ENCODE measurements around the gene DGKZ.

DGKZ gene

GRCh38 chr11:46343520-46343919 is 3.7 kb upstream of the DGKZ start:
- no peak for DNase-seq (ENCODE audit: extremely low read depth in 1 of 2, low read depth in 1 of 2)

- no peak for DNase-seq (ENCODE audit: extremely low read depth in 1 of 2, low read depth in 1 of 2)
Measured at GRCh38 chr11:46345131-46345597, 2.1 kb upstream of the DGKZ start.

GRCh38 chr11:46345881-46346484 is 1.3 kb upstream of the DGKZ start:
- no peak for DNase-seq (ENCODE audit: extremely low read depth in 1 of 2, low read depth in 1 of 2)

GRCh38 chr11:46347637-46348311 is 511 bp downstream of the DGKZ start:
- DNase-seq (ENCODE audit: extremely low read depth in 1 of 2, low read depth in 1 of 2): no peak

GRCh38 chr11:46348566-46349401 is 1.5 kb downstream of the DGKZ start:
- peak in 1 of 2 donors; percentile 42 for DNase-seq (ENCODE audit: extremely low read depth in 1 of 2, low read depth in 1 of 2)

- DNase-seq (ENCODE audit: extremely low read depth in 1 of 2, low read depth in 1 of 2): no peak
Measured at GRCh38 chr11:46350695-46351094, 3.4 kb downstream of the DGKZ start.

- DNase-seq (ENCODE audit: extremely low read depth in 1 of 2, low read depth in 1 of 2): no peak
Measured at GRCh38 chr11:46351148-46351547, 3.9 kb downstream of the DGKZ start.

- no peak for DNase-seq (ENCODE audit: extremely low read depth in 1 of 2, low read depth in 1 of 2)
Measured at GRCh38 chr11:46351606-46352005, 4.3 kb downstream of the DGKZ start.

GRCh38 chr11:46352063-46352841 is 5.0 kb downstream of the DGKZ start:
- peak; percentile 61 to 65 for DNase-seq (ENCODE audit: extremely low read depth in 1 of 2, low read depth in 1 of 2)

- no peak for DNase-seq (ENCODE audit: extremely low read depth in 1 of 2, low read depth in 1 of 2)
Measured at GRCh38 chr11:46353698-46354097, 6.4 kb downstream of the DGKZ start.

GRCh38 chr11:46356924-46357482 is 9.7 kb downstream of the DGKZ start:
- DNase-seq (ENCODE audit: extremely low read depth in 1 of 2, low read depth in 1 of 2): no peak

- no peak for DNase-seq (ENCODE audit: extremely low read depth in 1 of 2, low read depth in 1 of 2)
Measured at GRCh38 chr11:46357483-46357936, 10.2 kb downstream of the DGKZ start.

GRCh38 chr11:46359953-46360352 is 12.7 kb downstream of the DGKZ start:
- no peak for DNase-seq (ENCODE audit: extremely low read depth in 1 of 2, low read depth in 1 of 2)

- no peak for DNase-seq (ENCODE audit: extremely low read depth in 1 of 2, low read depth in 1 of 2)
Measured at GRCh38 chr11:46360878-46361277, 13.6 kb downstream of the DGKZ start.

GRCh38 chr11:46361283-46362155 is 14.3 kb downstream of the DGKZ start:
- no peak for DNase-seq (ENCODE audit: extremely low read depth in 1 of 2, low read depth in 1 of 2)

- no peak for DNase-seq (ENCODE audit: extremely low read depth in 1 of 2, low read depth in 1 of 2)
Measured at GRCh38 chr11:46362156-46363030, 15.1 kb downstream of the DGKZ start.

- no peak for DNase-seq (ENCODE audit: extremely low read depth in 1 of 2, low read depth in 1 of 2)
Measured at GRCh38 chr11:46363031-46363407, 15.8 kb downstream of the DGKZ start.

- no peak for DNase-seq (ENCODE audit: extremely low read depth in 1 of 2, low read depth in 1 of 2)
Measured at GRCh38 chr11:46363455-46364005, 16.3 kb downstream of the DGKZ start.

Data from activated CD8-positive, alpha-beta memory T cell treated with anti-CD3 and anti-CD28 coated beads for 1 hour (primary cell).